GM18909 (cell line): Measurements from ENCODE around the gene SRSF2.
"Not testable (repeated sequence)": the region's sequence is repeated elsewhere in the genome, so short reads cannot be mapped to it uniquely, and the experiment has no call there.

Experiments used
- ATAC-seq: cut with Tn5 transposase; IDR thresholded peaks from one replicate; pipeline ENCODE4 v1.9.1; 2021; ENCODE audit warnings: mild to moderate bottlenecking; ENCODE audit not compliant: unreplicated experiment, poor library complexity

Gene SRSF2

GRCh38 chr17:76737082-76737675 lies at the start of gene SRSF2:
SRSF2 (minus strand) TSS chr17:76737331; CDS start chr17:76737160, 171 bp downstream.
- peak; percentile 73 for ATAC-seq

- ATAC-seq, result no peak
These were observed 47.8 kb upstream of the SRSF2 start for GRCh38 chr17:76784926-76785325.

GRCh38 chr17:76783146-76783545 lies 46.0 kb upstream of the SRSF2 start:
- ATAC-seq, result no peak

- ATAC-seq, result no peak
These were observed 44.2 kb upstream of the SRSF2 start for GRCh38 chr17:76781056-76781982.

GRCh38 chr17:76775021-76775600 lies 38.0 kb upstream of the SRSF2 start:
- no peak for ATAC-seq

- ATAC-seq, result no peak
These were observed 35.9 kb upstream of the SRSF2 start for GRCh38 chr17:76772842-76773525.

- no peak for ATAC-seq
These were observed 21.4 kb upstream of the SRSF2 start for GRCh38 chr17:76758570-76758969.

- ATAC-seq, result no peak
These were observed 20.1 kb upstream of the SRSF2 start for GRCh38 chr17:76757256-76757655.

GRCh38 chr17:76755285-76755684 lies 18.2 kb upstream of the SRSF2 start:
- no peak for ATAC-seq

- ATAC-seq, result no peak
These were observed 16.2 kb upstream of the SRSF2 start for GRCh38 chr17:76753061-76753961.

GRCh38 chr17:76752006-76752405 lies 14.9 kb upstream of the SRSF2 start:
- no peak for ATAC-seq

GRCh38 chr17:76751416-76751993 lies 14.4 kb upstream of the SRSF2 start:
- no peak for ATAC-seq

GRCh38 chr17:76748657-76749056 lies 11.5 kb upstream of the SRSF2 start:
- no peak for ATAC-seq

- no peak for ATAC-seq
These were observed 10.7 kb upstream of the SRSF2 start for GRCh38 chr17:76747716-76748363.

GRCh38 chr17:76745785-76746184 lies 8.7 kb upstream of the SRSF2 start:
- not testable (repeated sequence) for ATAC-seq

GRCh38 chr17:76744747-76745146 lies 7.6 kb upstream of the SRSF2 start:
- no peak for ATAC-seq

GRCh38 chr17:76742958-76743357 lies 5.8 kb upstream of the SRSF2 start:
- ATAC-seq, result no peak

- ATAC-seq, result no peak
These were observed 3.4 kb upstream of the SRSF2 start for GRCh38 chr17:76740329-76741118.
